HG03575 (cell line): Measurements from ENCODE around the gene KIF24.
"Not testable (repeated sequence)": the region's sequence is repeated elsewhere in the genome, so short reads cannot be mapped to it uniquely, and the experiment has no call there.

Experiments used
- ATAC-seq: cut with Tn5 transposase; IDR thresholded peaks from one replicate; pipeline ENCODE4 v1.9.1; 2021; ENCODE audit not compliant: unreplicated experiment, insufficient number of reproducible peaks, low FRiP score; ENCODE audit errors: extremely low read depth

The KIF24 gene

GRCh38 chr9:34367751-34368410, 38.8 kb upstream of the KIF24 start:
- ATAC-seq: not testable (repeated sequence)

- ATAC-seq: no peak
Measured at GRCh38 chr9:34366365-34366764, 37.3 kb upstream of the KIF24 start.

GRCh38 chr9:34365282-34365681, 36.2 kb upstream of the KIF24 start:
- ATAC-seq: no peak

GRCh38 chr9:34363619-34364351, 34.7 kb upstream of the KIF24 start:
- no peak for ATAC-seq

GRCh38 chr9:34362614-34363214, 33.6 kb upstream of the KIF24 start:
- ATAC-seq: no peak

GRCh38 chr9:34352957-34353356, 23.9 kb upstream of the KIF24 start:
- not testable (repeated sequence) for ATAC-seq

GRCh38 chr9:34352122-34352652, 23.1 kb upstream of the KIF24 start:
- not testable (repeated sequence) for ATAC-seq

GRCh38 chr9:34349324-34349723, 20.3 kb upstream of the KIF24 start:
- no peak for ATAC-seq

GRCh38 chr9:34347800-34348158, 18.7 kb upstream of the KIF24 start:
- no peak for ATAC-seq

GRCh38 chr9:34346873-34347799, 18.1 kb upstream of the KIF24 start:
- ATAC-seq: no peak

- ATAC-seq: no peak
Measured at GRCh38 chr9:34343605-34344004, 14.5 kb upstream of the KIF24 start.

GRCh38 chr9:34343090-34343489, 14.0 kb upstream of the KIF24 start:
- ATAC-seq: no peak

- ATAC-seq: no peak
Measured at GRCh38 chr9:34341659-34342295, 12.7 kb upstream of the KIF24 start.

- ATAC-seq: no peak
Measured at GRCh38 chr9:34338665-34339385, 9.8 kb upstream of the KIF24 start.

- not testable (repeated sequence) for ATAC-seq
Measured at GRCh38 chr9:34338079-34338478, 9.0 kb upstream of the KIF24 start.

- no peak for ATAC-seq
Measured at GRCh38 chr9:34337403-34337802, 8.3 kb upstream of the KIF24 start.

- no peak for ATAC-seq
Measured at GRCh38 chr9:34335376-34335775, 6.3 kb upstream of the KIF24 start.

GRCh38 chr9:34334916-34335315, 5.8 kb upstream of the KIF24 start:
- no peak for ATAC-seq
